Activated CD8-positive, alpha-beta T cell treated with anti-CD3 and anti-CD28 coated beads for 36 hours (primary cell): Measurements from ENCODE around the gene KCNQ5. TPM values are rescaled to one million over a fixed set of nuclear protein-coding genes. Genes with fewer than 3 reads are reported as not detected.

Experiments used
- ATAC-seq: fragments of 200-7000 bp; cut with Tn5 transposase; one replicate; pipeline ENCODE4 v1.10.0; 2021; ENCODE audit warnings: mild to moderate bottlenecking, moderate library complexity
- CTCF ChIA-PET: fragments of 350-600 bp; sonication (Branson Sonifier 250); formaldehyde crosslinking; loops from one replicate; lab custom pipeline; 2021; ENCODE audit warnings: antibody characterized with exemption; lab: Charles Lee
- POLR2A ChIA-PET: fragments of 350-600 bp; sonication (Branson Sonifier 250); formaldehyde crosslinking; loops from one replicate; lab custom pipeline; 2021; ENCODE audit warnings: antibody characterized with exemption; lab: Charles Lee
- DNase-seq: peaks from one replicate; pipeline ENCODE4 v3.0.0-alpha.2; 2020
- H3K27ac Mint-ChIP-seq: one replicate; pipeline ENCODE4 v1.8.0; 2021; ENCODE audit warnings: mild to moderate bottlenecking, mixed read lengths
- H3K27me3 Mint-ChIP-seq: one replicate; pipeline ENCODE4 v1.8.0; 2021; ENCODE audit warnings: mixed read lengths
- H3K36me3 Mint-ChIP-seq: one replicate; pipeline ENCODE4 v1.8.0; 2021; ENCODE audit warnings: low read depth, mixed read lengths
- H3K4me1 Mint-ChIP-seq: one replicate; pipeline ENCODE4 v1.8.0; 2021; ENCODE audit warnings: low read depth, mixed read lengths
- H3K4me3 Mint-ChIP-seq: one replicate; pipeline ENCODE4 v1.8.0; 2021; ENCODE audit warnings: mild to moderate bottlenecking, moderate library complexity, mixed read lengths
- H3K9me3 Mint-ChIP-seq: one replicate; pipeline ENCODE4 v1.8.0; 2021; ENCODE audit warnings: mixed read lengths
- intact Hi-C: fragments of 100-400 bp; cut with micrococcal nuclease; formaldehyde crosslinking; loops from one replicate; pipeline ENCODE4 v1.10.0; 2022
- total RNA-seq, 2 experiments: library from RNA; stranded (reverse); gene quantifications; one replicate each; pipeline ENCODE4 v1.2.3, GENCODE V29; 2021
- TF ChIP-seq, protein P1 (sequence below): fragments of 200-600 bp; IDR thresholded peaks from one replicate; pipeline ENCODE4 v1.8.0; 2022; ENCODE audit warnings: antibody characterized with exemption, mild to moderate bottlenecking

KCNQ5 gene
- total RNA-seq, 2 experiments from 2014 or later, result 14.6 to 14.9 TPM

GRCh38 chr6:73064266-73064665 lies 442.4 kb downstream of the KCNQ5 start:
- POLR2A ChIA-PET, result no interaction called here
- intact Hi-C loops, result no loop called here
- no peak overlapping the region for H3K4me3 Mint-ChIP-seq

DNA sequence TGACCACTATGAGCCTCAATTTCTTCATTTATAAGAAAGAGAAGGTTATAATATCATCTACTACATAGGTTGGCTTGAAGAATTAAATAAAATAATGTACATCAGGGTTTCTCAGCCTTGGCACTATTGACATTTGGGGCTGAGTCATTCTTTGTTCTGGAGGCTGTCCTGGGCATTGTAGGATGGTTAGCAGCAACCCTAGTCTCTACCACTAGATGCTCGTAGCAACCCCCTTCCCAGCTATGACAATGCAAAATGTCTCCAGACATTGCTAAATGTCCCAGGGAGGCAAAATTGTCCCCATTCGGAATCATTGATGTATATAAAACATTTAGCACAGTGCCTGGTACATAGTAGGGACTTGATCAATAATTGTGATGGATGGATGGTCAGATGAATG lies 451.4 kb downstream of the KCNQ5 start:
- Mint-ChIP-seq H3K4me3 (no peak overlapping the region), H3K27me3 (no peaks in the 10 kb centered on the region), H3K36me3 (no peaks in the 10 kb centered on the region), H3K9me3 (no peaks in the 10 kb centered on the region), H3K27ac (no peak overlapping the region), H3K4me1 (no peaks in the 10 kb centered on the region)
- TF ChIP-seq, protein P1, sequence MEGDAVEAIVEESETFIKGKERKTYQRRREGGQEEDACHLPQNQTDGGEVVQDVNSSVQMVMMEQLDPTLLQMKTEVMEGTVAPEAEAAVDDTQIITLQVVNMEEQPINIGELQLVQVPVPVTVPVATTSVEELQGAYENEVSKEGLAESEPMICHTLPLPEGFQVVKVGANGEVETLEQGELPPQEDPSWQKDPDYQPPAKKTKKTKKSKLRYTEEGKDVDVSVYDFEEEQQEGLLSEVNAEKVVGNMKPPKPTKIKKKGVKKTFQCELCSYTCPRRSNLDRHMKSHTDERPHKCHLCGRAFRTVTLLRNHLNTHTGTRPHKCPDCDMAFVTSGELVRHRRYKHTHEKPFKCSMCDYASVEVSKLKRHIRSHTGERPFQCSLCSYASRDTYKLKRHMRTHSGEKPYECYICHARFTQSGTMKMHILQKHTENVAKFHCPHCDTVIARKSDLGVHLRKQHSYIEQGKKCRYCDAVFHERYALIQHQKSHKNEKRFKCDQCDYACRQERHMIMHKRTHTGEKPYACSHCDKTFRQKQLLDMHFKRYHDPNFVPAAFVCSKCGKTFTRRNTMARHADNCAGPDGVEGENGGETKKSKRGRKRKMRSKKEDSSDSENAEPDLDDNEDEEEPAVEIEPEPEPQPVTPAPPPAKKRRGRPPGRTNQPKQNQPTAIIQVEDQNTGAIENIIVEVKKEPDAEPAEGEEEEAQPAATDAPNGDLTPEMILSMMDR, result no peak
- intact Hi-C loops, result no loop called here
- POLR2A ChIA-PET, result no interaction called here
- ATAC-seq, result no peak
- CTCF ChIA-PET, result interaction anchor here (1.0 kb wide), 1 partner anchor 22 kb away, joined by 3 read pairs; no protein-coding TSS in a partner anchor
- DNase-seq, result no peak

More at GRCh38 chr6:73064266-73064665, 442.4 kb downstream of the KCNQ5 start:
- DNase-seq (no peak), ATAC-seq (no peak)
- no peaks in the 10 kb centered on the region for H3K4me1 Mint-ChIP-seq
- H3K27me3 Mint-ChIP-seq, result no peaks in the 10 kb centered on the region
- no peaks in the 10 kb centered on the region for H3K9me3 Mint-ChIP-seq
- CTCF ChIA-PET, result no interaction called here
- H3K36me3 Mint-ChIP-seq, result no peaks in the 10 kb centered on the region
- no peak overlapping the region for H3K27ac Mint-ChIP-seq
- TF ChIP-seq, protein P1, result no peak

DNA sequence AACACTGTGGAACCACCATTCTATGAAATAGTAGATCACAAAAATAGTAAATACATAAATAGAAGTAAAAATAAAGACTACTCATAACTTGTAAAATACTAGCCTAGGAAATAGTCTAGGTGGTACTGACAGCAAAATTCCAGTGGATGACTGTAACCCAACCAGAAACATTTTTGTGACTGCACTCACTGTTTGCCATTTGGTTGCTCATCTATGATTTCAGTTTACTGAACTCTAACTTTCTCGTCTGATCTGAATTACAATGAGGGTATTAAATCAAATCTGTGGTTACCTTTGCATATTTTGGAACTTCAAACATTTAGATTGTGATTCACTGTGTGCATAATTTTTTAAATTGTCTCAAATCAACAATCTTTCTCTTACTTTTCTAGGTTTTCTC lies 452.3 kb downstream of the KCNQ5 start:
- no peak for DNase-seq
- H3K27ac Mint-ChIP-seq, result no peak overlapping the region
- CTCF ChIA-PET, result no interaction called here
- no peaks in the 10 kb centered on the region for H3K36me3 Mint-ChIP-seq
- TF ChIP-seq, protein P1, result no peak
- H3K4me1 Mint-ChIP-seq, result no peaks in the 10 kb centered on the region
- H3K4me3 Mint-ChIP-seq, result no peak overlapping the region
- ATAC-seq, result no peak
- intact Hi-C loops, result no loop called here
- no peaks in the 10 kb centered on the region for H3K27me3 Mint-ChIP-seq
- POLR2A ChIA-PET, result no interaction called here
- no peaks in the 10 kb centered on the region for H3K9me3 Mint-ChIP-seq

DNA sequence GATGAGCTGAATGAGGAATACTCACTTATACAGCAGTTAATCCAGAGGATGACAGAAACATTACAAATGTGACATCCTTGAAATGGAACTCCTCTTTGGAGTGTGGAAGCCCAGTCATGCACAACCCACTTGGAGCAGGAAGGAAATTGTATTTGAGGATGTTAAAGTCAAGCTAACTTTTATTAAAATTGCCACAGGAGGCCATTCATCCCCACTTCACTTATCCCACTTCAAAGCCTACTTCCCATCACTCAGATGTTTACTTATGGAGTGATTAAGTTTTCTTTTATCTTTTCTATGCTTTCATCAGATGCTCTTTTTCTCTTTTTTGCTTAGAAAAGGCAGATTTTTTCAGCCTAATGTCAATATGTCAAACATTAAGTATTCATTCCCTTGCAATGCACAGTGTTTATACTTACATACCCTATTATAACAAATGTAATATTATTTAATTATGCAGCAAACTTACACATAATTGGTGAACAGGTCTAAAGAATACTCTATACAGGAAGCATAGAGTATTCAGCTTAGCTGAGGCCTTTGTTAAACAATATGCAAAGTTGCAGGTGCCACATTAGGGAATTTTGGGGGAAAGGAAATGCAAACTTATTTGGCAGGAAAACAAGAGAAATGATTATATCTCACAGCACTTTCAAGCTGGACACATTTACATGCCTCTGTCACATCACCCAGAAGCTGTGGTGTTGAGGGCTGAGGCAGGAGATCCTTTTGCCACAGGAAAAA lies 454.5 kb downstream of the KCNQ5 start:
- intact Hi-C loops, result no loop called here
- no peak for ATAC-seq

GRCh38 chr6:73078333-73078862 lies 456.5 kb downstream of the KCNQ5 start:
- TF ChIP-seq, protein P1, result no peak
- peaks cover 3% of the 10 kb centered on the region for H3K36me3 Mint-ChIP-seq
- no peaks in the 10 kb centered on the region for H3K9me3 Mint-ChIP-seq
- CTCF ChIA-PET, result no interaction called here
- H3K27me3 Mint-ChIP-seq, result no peaks in the 10 kb centered on the region
- POLR2A ChIA-PET, result no interaction called here
- intact Hi-C loops, result no loop called here
- no peak overlapping the region for H3K27ac Mint-ChIP-seq
- DNase-seq, result no peak
- H3K4me1 Mint-ChIP-seq, result peaks cover 8% of the 10 kb centered on the region
- H3K4me3 Mint-ChIP-seq, result no peak overlapping the region
- no peak for ATAC-seq

More for the DNA sequence above, 454.5 kb downstream of the KCNQ5 start:
- Mint-ChIP-seq H3K36me3 (no peaks in the 10 kb centered on the region), H3K4me1 (peaks cover 8% of the 10 kb centered on the region), H3K9me3 (no peaks in the 10 kb centered on the region), H3K27ac (no peak overlapping the region), H3K4me3 (no peak overlapping the region), H3K27me3 (no peaks in the 10 kb centered on the region)
- ChIA-PET POLR2A (no interaction called here), CTCF (no interaction called here)
- TF ChIP-seq, protein P1, result no peak
- no peak for DNase-seq
